Measurements from ENCODE around the gene FAM193A. TPM values are rescaled to one million over a fixed set of nuclear protein-coding genes. Genes with fewer than 3 reads are reported as not detected.
A peak's percentile ranks its signal among the peaks of the same experiment; 100 is the strongest.
"Not testable (repeated sequence)": the region's sequence is repeated elsewhere in the genome, so short reads cannot be mapped to it uniquely, and the experiment has no call there.

Gene FAM193A
- total RNA-seq, 1 donor from 2014 or later: 45.5 TPM

- H3K4me3 Mint-ChIP-seq: no peak overlapping the region
- DNase-seq (ENCODE audit: low read depth, low spot score): no peak
- H3K9me3 Mint-ChIP-seq: no peaks in the 10 kb centered on the region
- no peaks in the 10 kb centered on the region for H3K27me3 Mint-ChIP-seq (ENCODE audit: low read depth)
- H3K27ac Mint-ChIP-seq (ENCODE audit: unreplicated experiment): peak overlapping the region; percentile 30
- peaks cover 52% of the 10 kb centered on the region for H3K4me1 Mint-ChIP-seq
- TF ChIP-seq CTCF (conservative IDR thresholded peaks at IDR 0.05): no peak
- H3K36me3 Mint-ChIP-seq (ENCODE audit: low read depth): no peaks in the 10 kb centered on the region
Measured at GRCh38 chr4:2591189-2591588, 54.7 kb downstream of the FAM193A start.

DNA sequence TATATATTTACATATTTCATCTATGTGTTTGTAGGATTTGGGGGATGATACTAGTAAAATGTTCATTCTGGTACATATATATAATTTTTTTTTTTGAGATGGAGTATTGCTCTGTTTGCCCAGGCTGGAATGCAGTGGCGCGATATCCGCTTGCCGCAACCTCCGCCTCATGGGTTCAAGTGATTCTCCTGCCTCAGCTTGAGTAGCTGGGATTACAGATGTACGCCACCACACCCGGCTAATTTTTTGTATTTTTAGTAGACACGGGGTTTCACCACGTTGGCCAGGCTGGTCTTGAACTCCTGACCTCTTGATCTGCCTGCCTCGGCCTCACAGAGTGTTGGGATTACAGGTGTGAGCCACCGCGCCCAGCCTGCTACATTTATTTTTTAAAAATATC lies 55.6 kb downstream of the FAM193A start:
- H3K36me3 Mint-ChIP-seq (ENCODE audit: low read depth); H3K9me3 Mint-ChIP-seq; H3K4me3 Mint-ChIP-seq; H3K27me3 Mint-ChIP-seq (ENCODE audit: low read depth); H3K27ac Mint-ChIP-seq (ENCODE audit: unreplicated experiment); DNase-seq (ENCODE audit: low read depth, low spot score): not testable (repeated sequence)
- H3K4me1 Mint-ChIP-seq: peaks cover 55% of the 10 kb centered on the region

DNA sequence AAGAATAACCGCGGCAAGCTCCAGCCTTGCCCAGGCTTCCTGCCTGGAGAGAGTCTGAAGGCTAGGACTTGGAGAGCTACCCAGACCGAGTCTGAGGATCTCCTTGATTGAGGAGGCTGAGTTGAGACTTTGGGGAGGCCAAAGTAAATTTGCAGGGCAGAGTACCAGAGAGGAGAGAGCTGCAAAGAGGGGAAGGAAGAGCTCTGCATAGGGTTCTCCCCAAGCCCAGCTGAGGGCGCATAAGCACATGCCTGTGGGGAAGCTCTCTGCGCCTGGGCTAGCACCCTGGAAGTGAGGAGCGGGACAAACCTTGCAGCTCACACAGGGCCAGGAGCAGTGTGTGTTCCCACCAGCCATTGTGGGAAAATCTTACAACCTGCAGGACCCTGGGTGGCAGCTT lies 56.1 kb downstream of the FAM193A start:
- TF ChIP-seq CTCF (conservative IDR thresholded peaks at IDR 0.05): no peak
- H3K4me1 Mint-ChIP-seq: peaks cover 57% of the 10 kb centered on the region
- no peak overlapping the region for H3K4me3 Mint-ChIP-seq
- peak overlapping the region; percentile 87 for H3K27ac Mint-ChIP-seq (ENCODE audit: unreplicated experiment)
- no peak for DNase-seq (ENCODE audit: low read depth, low spot score)
- no peaks in the 10 kb centered on the region for H3K9me3 Mint-ChIP-seq
- H3K27me3 Mint-ChIP-seq (ENCODE audit: low read depth): no peaks in the 10 kb centered on the region
- H3K36me3 Mint-ChIP-seq (ENCODE audit: low read depth): no peaks in the 10 kb centered on the region

GRCh38 chr4:2593003-2593402 lies 56.6 kb downstream of the FAM193A start:
- Mint-ChIP-seq H3K4me3 (no peak overlapping the region), H3K4me1 (peaks cover 57% of the 10 kb centered on the region), H3K36me3 (ENCODE audit: low read depth) (no peaks in the 10 kb centered on the region), H3K27me3 (ENCODE audit: low read depth) (no peaks in the 10 kb centered on the region), H3K9me3 (no peaks in the 10 kb centered on the region), H3K27ac (ENCODE audit: unreplicated experiment) (no peak overlapping the region)
- no peak for TF ChIP-seq CTCF (conservative IDR thresholded peaks at IDR 0.05)
- DNase-seq (ENCODE audit: low read depth, low spot score): no peak

DNA sequence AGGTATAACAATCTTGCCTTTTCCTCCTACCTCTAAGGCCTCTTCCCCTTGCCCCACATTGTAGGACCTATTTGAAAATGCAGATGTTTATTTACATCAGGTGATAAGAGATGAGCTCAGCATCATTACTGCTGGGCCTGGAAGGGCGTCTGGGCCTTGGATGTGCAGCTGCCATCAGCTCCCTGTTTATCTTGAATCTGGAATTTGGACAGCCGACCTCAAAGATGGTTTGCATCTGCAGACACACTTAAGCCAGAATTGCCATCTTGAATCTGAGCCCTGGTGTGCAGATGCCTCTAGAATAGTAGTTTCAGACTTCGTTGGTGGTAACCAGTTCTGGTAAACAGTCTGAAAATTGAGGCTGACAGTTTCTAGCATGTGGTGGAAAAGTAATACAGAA lies 59.0 kb downstream of the FAM193A start:
- no peak for DNase-seq (ENCODE audit: low read depth, low spot score)
- peaks cover 3% of the 10 kb centered on the region for H3K36me3 Mint-ChIP-seq (ENCODE audit: low read depth)
- H3K9me3 Mint-ChIP-seq: no peaks in the 10 kb centered on the region
- peak overlapping the region; percentile 15 for H3K27ac Mint-ChIP-seq (ENCODE audit: unreplicated experiment)
- no peaks in the 10 kb centered on the region for H3K27me3 Mint-ChIP-seq (ENCODE audit: low read depth)
- TF ChIP-seq CTCF (conservative IDR thresholded peaks at IDR 0.05): no peak
- peaks cover 72% of the 10 kb centered on the region for H3K4me1 Mint-ChIP-seq
- H3K4me3 Mint-ChIP-seq: no peak overlapping the region

GRCh38 chr4:2595952-2596552 lies 59.6 kb downstream of the FAM193A start:
- Mint-ChIP-seq H3K36me3 (ENCODE audit: low read depth) (peaks cover 3% of the 10 kb centered on the region), H3K27ac (ENCODE audit: unreplicated experiment) (no peak overlapping the region)

More at GRCh38 chr4:2595952-2596552, 59.6 kb downstream of the FAM193A start:
- Mint-ChIP-seq H3K9me3 (no peaks in the 10 kb centered on the region), H3K27me3 (ENCODE audit: low read depth) (no peaks in the 10 kb centered on the region), H3K4me3 (no peak overlapping the region), H3K4me1 (peaks cover 70% of the 10 kb centered on the region)
- no peak for TF ChIP-seq CTCF (conservative IDR thresholded peaks at IDR 0.05)
- DNase-seq (ENCODE audit: low read depth, low spot score): no peak

Measured in neural crest cell (in vitro differentiated cells).